Measurements from ENCODE around the gene SLCO4A1.

SLCO4A1 gene

GRCh38 chr20:62686869-62687830 lies 44.8 kb downstream of the SLCO4A1 start:
- H3K4me3 ChIP-seq (ENCODE audit: low read depth, low read length), result no peak overlapping the region
- TF ChIP-seq, protein P1, sequence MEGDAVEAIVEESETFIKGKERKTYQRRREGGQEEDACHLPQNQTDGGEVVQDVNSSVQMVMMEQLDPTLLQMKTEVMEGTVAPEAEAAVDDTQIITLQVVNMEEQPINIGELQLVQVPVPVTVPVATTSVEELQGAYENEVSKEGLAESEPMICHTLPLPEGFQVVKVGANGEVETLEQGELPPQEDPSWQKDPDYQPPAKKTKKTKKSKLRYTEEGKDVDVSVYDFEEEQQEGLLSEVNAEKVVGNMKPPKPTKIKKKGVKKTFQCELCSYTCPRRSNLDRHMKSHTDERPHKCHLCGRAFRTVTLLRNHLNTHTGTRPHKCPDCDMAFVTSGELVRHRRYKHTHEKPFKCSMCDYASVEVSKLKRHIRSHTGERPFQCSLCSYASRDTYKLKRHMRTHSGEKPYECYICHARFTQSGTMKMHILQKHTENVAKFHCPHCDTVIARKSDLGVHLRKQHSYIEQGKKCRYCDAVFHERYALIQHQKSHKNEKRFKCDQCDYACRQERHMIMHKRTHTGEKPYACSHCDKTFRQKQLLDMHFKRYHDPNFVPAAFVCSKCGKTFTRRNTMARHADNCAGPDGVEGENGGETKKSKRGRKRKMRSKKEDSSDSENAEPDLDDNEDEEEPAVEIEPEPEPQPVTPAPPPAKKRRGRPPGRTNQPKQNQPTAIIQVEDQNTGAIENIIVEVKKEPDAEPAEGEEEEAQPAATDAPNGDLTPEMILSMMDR (IDR thresholded peaks at IDR 0.05; ENCODE audit: borderline replicate concordance, insufficient read depth, low read depth, low read length), result no peak

- H3K4me3 ChIP-seq (ENCODE audit: low read depth, low read length), result no peak overlapping the region
- TF ChIP-seq, protein P1 (IDR thresholded peaks at IDR 0.05; ENCODE audit: borderline replicate concordance, insufficient read depth, low read depth, low read length), result no peak
These were observed 45.8 kb downstream of the SLCO4A1 start for GRCh38 chr20:62688083-62688482.

GRCh38 chr20:62688855-62689460 lies 46.7 kb downstream of the SLCO4A1 start:
- H3K4me3 ChIP-seq (ENCODE audit: low read depth, low read length), result no peak overlapping the region
- TF ChIP-seq, protein P1 (IDR thresholded peaks at IDR 0.05; ENCODE audit: borderline replicate concordance, insufficient read depth, low read depth, low read length), result no peak

DNA sequence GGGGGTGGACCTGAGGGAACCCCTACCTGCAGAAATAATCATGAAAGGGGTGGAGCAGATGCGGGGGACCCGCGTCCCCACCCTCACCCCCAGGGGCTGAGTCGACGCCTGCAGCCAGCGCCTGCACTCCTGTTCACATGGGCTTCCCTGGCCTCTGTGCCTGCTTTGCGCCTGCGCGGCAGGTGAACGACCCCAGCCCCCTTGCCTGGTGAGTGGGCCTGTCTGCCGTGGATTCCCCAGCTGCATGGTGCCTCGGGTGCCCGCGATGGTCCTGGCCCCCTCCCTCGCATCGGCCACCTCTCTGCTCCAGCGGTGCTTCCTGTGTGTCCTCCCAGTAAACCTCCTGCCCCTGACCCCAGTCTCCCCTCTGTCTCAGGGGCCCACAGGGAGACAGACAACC lies 47.6 kb downstream of the SLCO4A1 start:
- TF ChIP-seq, protein P1 (IDR thresholded peaks at IDR 0.05; ENCODE audit: borderline replicate concordance, insufficient read depth, low read depth, low read length), result no peak
- no peak overlapping the region for H3K4me3 ChIP-seq (ENCODE audit: low read depth, low read length)

DNA sequence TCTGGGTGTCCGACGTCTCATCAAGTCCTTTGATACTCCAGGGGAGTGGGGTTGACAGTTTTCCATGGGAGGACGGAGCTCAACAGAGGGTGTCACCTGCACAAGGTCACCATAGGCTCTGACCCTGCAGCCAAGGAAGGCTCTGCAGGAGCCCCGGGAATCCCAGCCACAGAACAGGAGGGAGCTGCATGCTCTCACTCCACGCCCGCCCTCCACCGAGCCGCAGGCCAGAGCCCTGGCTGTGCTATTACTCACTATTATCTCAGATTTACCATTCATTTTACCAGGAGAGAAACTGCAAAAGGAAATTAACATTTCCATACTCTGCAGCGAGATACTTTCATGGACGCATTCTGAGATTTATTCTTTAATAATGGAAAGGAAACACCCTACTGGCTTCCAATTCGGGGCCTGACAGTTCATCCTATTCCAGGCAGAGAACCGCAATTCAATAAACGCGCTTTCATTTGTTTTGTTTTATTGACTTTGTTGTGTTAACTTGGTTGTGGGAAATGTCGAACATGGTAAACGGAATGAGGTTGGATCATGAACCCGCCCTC lies 48.0 kb downstream of the SLCO4A1 start:
- no peak overlapping the region for H3K4me3 ChIP-seq (ENCODE audit: low read depth, low read length)
- TF ChIP-seq, protein P1 (IDR thresholded peaks at IDR 0.05; ENCODE audit: borderline replicate concordance, insufficient read depth, low read depth, low read length), result no peak

DNA sequence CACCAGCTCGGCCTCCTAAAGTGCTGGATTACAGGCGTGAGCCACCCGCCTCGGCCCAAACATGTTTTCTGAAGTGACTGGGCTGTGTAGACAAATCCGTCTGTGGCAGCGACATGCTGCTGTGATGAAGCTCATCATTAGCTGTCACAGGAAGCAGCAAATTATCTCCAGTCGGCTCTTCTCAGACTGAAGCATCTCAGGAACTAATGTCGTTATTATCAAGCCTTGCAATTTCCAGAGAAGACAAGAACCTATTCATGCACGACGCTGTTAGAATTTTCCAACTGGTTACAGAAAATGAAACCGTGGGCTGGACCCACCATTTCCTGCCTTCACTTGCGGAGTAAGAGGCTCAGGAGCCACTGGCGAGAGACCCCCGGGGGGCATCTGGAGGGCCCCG lies 49.2 kb downstream of the SLCO4A1 start:
- TF ChIP-seq, protein P1 (IDR thresholded peaks at IDR 0.05; ENCODE audit: borderline replicate concordance, insufficient read depth, low read depth, low read length), result no peak
- no peak overlapping the region for H3K4me3 ChIP-seq (ENCODE audit: low read depth, low read length)

Data from GM12875 (cell line).